ENCODE data around the gene NOS1AP.

DNA sequence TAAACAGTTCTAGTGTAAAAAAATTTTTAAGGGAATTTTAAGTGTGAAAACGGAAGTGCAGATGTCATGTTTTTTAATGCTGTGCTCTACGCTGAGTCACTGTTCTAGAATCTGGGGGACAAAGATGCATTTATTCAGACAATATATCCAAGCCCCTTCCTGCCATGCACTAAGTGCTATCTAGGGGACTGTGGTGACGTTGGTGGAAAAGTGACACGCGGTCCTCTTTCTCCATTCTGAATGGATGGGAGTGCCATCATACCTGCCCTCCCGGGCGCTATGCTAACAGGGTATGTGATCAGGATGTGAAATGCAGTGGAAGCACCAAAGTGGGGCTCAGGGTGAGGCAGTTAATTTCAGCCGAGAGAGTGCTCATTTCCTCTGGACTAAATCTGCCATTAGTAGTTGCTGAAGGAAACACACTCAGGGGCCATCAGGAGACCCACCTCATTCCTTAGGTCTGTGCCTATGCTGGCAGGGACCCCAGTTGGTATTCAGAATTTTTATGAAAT is 318.6 kb downstream of the NOS1AP start:
- TF ChIP-seq, protein P1, sequence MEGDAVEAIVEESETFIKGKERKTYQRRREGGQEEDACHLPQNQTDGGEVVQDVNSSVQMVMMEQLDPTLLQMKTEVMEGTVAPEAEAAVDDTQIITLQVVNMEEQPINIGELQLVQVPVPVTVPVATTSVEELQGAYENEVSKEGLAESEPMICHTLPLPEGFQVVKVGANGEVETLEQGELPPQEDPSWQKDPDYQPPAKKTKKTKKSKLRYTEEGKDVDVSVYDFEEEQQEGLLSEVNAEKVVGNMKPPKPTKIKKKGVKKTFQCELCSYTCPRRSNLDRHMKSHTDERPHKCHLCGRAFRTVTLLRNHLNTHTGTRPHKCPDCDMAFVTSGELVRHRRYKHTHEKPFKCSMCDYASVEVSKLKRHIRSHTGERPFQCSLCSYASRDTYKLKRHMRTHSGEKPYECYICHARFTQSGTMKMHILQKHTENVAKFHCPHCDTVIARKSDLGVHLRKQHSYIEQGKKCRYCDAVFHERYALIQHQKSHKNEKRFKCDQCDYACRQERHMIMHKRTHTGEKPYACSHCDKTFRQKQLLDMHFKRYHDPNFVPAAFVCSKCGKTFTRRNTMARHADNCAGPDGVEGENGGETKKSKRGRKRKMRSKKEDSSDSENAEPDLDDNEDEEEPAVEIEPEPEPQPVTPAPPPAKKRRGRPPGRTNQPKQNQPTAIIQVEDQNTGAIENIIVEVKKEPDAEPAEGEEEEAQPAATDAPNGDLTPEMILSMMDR (IDR thresholded peaks at IDR 0.05), result no peak
- no peak for TF ChIP-seq POLR2A (IDR thresholded peaks at IDR 0.05)

Measured in lower leg skin (tissue), 3 donors.